ENCODE results near the gene HMGN2. TPM values are rescaled to one million over a fixed set of nuclear protein-coding genes. Genes with fewer than 3 reads are reported as not detected.

HMGN2 gene
- total RNA-seq, 1 donor from 2014 or later, result 462 TPM

DNA sequence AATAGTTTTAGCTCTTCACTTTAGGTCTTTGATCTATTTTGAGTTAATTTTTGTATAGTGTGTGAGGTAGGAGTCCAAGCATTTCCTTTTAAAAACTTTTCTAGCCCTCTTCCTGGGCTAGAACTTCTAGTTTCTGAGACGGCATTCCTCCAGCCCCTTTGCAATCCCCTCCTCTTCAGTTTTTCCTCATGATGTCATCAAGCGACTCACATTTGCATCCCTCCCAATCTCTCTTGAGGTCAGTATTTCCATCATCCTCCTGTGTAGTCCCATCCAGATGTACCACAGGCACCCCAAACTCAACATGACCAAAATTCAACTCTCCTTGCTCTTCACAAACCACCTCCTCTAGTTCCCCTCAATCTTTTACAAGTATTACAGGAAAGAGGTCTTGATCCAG, 10.7 kb downstream of the HMGN2 start:
- DNase-seq, result no peak
- ATAC-seq (ENCODE audit: low read depth), result no peak
- intact Hi-C loops (cut with micrococcal nuclease), result no loop called here
- peaks cover 3% of the 10 kb centered on the region for H3K4me1 Mint-ChIP-seq
- no peak overlapping the region for H3K4me3 Mint-ChIP-seq
- H3K9me3 Mint-ChIP-seq, result no peaks in the 10 kb centered on the region
- POLR2A ChIA-PET, result no interaction called here
- peaks cover 20% of the 10 kb centered on the region for H3K36me3 Mint-ChIP-seq (ENCODE audit: low read depth)
- TF ChIP-seq, protein P1, sequence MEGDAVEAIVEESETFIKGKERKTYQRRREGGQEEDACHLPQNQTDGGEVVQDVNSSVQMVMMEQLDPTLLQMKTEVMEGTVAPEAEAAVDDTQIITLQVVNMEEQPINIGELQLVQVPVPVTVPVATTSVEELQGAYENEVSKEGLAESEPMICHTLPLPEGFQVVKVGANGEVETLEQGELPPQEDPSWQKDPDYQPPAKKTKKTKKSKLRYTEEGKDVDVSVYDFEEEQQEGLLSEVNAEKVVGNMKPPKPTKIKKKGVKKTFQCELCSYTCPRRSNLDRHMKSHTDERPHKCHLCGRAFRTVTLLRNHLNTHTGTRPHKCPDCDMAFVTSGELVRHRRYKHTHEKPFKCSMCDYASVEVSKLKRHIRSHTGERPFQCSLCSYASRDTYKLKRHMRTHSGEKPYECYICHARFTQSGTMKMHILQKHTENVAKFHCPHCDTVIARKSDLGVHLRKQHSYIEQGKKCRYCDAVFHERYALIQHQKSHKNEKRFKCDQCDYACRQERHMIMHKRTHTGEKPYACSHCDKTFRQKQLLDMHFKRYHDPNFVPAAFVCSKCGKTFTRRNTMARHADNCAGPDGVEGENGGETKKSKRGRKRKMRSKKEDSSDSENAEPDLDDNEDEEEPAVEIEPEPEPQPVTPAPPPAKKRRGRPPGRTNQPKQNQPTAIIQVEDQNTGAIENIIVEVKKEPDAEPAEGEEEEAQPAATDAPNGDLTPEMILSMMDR (IDR thresholded peaks at IDR 0.05), result no peak
- peak overlapping the region; percentile 37 for H3K27ac Mint-ChIP-seq
- CTCF ChIA-PET, result interaction anchor here (0.7 to 1.4 kb wide), 2 partner anchors 13 to 17 kb away, joined by 3 to 4 read pairs; no protein-coding TSS in a partner anchor
- no peaks in the 10 kb centered on the region for H3K27me3 Mint-ChIP-seq

DNA sequence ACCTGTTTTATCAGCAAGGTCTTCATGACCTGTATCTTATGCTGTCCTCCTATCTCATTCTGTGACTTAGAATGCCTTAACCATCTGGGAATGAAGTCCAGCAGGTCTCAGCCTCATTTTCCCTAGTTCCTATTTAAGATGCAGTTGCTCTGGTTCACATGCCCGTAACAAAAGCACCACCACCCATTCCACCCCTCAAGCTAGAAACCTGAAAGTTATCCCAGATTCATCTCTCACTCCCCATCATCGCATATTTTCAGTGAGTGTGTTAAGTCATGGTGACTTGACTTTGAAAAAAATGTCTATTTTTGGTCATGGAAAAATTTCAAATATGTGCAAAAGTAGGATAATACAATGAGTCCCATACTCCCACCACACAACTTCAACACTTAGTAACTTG, 11.7 kb downstream of the HMGN2 start:
- Mint-ChIP-seq H3K4me1 (no peaks in the 10 kb centered on the region), H3K27me3 (no peaks in the 10 kb centered on the region), H3K4me3 (no peak overlapping the region), H3K9me3 (no peaks in the 10 kb centered on the region), H3K36me3 (ENCODE audit: low read depth) (peaks cover 16% of the 10 kb centered on the region), H3K27ac (peak overlapping the region; percentile 4)
- intact Hi-C loops (cut with micrococcal nuclease), result no loop called here
- ATAC-seq (ENCODE audit: low read depth), result no peak
- TF ChIP-seq, protein P1 (IDR thresholded peaks at IDR 0.05), result no peak
- POLR2A ChIA-PET, result no interaction called here
- DNase-seq, result no peak
- CTCF ChIA-PET, result no interaction called here

DNA sequence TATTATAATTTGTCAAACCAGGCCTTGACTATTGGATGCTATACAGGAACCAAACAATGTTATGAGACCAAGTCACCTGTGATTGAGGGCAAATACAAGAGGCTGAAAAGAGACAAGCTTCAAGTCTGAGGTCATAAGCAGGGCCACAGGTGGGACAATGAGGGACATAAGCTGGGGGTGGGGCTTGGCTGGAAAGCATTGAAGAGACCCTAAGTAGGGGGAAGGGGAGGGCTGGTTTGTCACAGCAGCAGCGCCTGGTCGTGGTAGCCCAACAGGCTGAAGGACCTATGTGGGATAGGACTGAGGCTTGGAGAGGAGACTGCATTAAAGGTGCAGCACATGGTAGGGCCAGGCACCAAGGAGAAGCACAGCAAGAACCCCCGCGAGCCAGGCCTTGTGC, 17.9 kb downstream of the HMGN2 start:
- no peak overlapping the region for H3K4me3 Mint-ChIP-seq
- H3K27me3 Mint-ChIP-seq, result no peaks in the 10 kb centered on the region
- no peaks in the 10 kb centered on the region for H3K9me3 Mint-ChIP-seq
- no peak overlapping the region for H3K27ac Mint-ChIP-seq
- POLR2A ChIA-PET, result interaction anchor here (1.0 kb wide), 1 partner anchor 13 kb away, joined by 3 read pairs; no protein-coding TSS in a partner anchor
- H3K4me1 Mint-ChIP-seq, result peaks cover 2% of the 10 kb centered on the region
- ATAC-seq (ENCODE audit: low read depth) (no peak), DNase-seq (no peak)
- intact Hi-C loops (cut with micrococcal nuclease), result no loop called here
- CTCF ChIA-PET, result interaction anchor here (2.1 kb wide), 1 partner anchor 10 kb away, joined by 6 read pairs; no protein-coding TSS in a partner anchor
- TF ChIP-seq, protein P1 (IDR thresholded peaks at IDR 0.05), result no peak
- H3K36me3 Mint-ChIP-seq (ENCODE audit: low read depth), result no peaks in the 10 kb centered on the region

DNA sequence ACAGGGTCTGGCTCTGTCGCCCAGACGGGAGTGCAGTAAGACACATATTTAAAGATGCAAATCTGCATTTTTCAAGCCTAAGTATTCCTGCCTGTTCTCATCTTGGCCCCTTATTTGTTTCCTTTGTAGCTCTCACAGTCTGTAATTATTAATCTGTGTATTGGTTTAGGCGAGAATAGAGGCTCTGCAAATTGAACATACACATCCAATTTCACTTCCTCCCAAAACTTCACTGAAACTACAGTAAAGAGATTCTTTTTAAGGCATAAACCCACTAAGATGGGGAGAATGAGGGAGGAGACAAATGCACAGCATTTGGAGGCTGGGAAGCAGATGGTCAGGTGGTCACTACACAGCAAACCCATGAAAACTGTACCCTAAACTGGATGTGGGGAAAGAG, 21.0 kb downstream of the HMGN2 start:
- TF ChIP-seq, protein P1 (IDR thresholded peaks at IDR 0.05), result no peak
- ATAC-seq (ENCODE audit: low read depth) (no peak), DNase-seq (no peak)
- CTCF ChIA-PET, result no interaction called here
- intact Hi-C loops (cut with micrococcal nuclease), result no loop called here
- POLR2A ChIA-PET, result no interaction called here
- no peaks in the 10 kb centered on the region for H3K36me3 Mint-ChIP-seq (ENCODE audit: low read depth)
- H3K9me3 Mint-ChIP-seq, result no peaks in the 10 kb centered on the region
- no peak overlapping the region for H3K27ac Mint-ChIP-seq
- no peak overlapping the region for H3K4me3 Mint-ChIP-seq
- H3K4me1 Mint-ChIP-seq, result peaks cover 2% of the 10 kb centered on the region
- no peaks in the 10 kb centered on the region for H3K27me3 Mint-ChIP-seq

DNA sequence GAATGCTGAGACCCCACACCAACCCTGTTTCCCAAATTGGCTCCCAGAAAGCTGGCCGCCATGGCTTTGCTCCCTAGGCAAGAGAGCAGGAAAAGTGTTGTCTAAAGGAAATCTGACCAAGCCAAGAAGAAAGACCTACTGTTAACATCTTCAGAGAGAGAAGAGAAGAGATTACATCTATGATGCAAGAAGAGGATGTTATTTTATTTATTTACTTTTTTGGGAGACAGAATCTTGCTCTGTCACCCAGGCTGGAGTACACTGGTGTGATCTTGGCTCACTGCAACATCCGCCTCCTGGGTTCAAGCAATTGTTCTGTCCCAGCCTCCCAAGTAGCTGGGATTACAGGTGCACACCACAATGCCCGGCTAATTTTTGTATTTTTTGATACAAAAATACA, 21.7 kb downstream of the HMGN2 start:
- H3K4me3 Mint-ChIP-seq, result no peak overlapping the region
- CTCF ChIA-PET, result no interaction called here
- intact Hi-C loops (cut with micrococcal nuclease), result no loop called here

More for the DNA sequence above, 21.7 kb downstream of the HMGN2 start:
- POLR2A ChIA-PET, result interaction anchor here (1.2 kb wide), 1 partner anchor 21 kb away, joined by 3 read pairs; no protein-coding TSS in a partner anchor
- Mint-ChIP-seq H3K27ac (no peak overlapping the region), H3K36me3 (ENCODE audit: low read depth) (no peaks in the 10 kb centered on the region), H3K9me3 (no peaks in the 10 kb centered on the region), H3K4me1 (peaks cover 4% of the 10 kb centered on the region), H3K27me3 (no peaks in the 10 kb centered on the region)
- DNase-seq, result no peak
- TF ChIP-seq, protein P1 (IDR thresholded peaks at IDR 0.05), result no peak
- ATAC-seq (ENCODE audit: low read depth), result no peak
